GM19467 (cell line): ENCODE measurements around the gene AJM1.

Experiments
- ATAC-seq: cut with Tn5 transposase; IDR thresholded peaks from one replicate; pipeline ENCODE4 v1.9.1; 2021; ENCODE audit warnings: mild to moderate bottlenecking, moderate library complexity; ENCODE audit not compliant: unreplicated experiment

The AJM1 gene

DNA sequence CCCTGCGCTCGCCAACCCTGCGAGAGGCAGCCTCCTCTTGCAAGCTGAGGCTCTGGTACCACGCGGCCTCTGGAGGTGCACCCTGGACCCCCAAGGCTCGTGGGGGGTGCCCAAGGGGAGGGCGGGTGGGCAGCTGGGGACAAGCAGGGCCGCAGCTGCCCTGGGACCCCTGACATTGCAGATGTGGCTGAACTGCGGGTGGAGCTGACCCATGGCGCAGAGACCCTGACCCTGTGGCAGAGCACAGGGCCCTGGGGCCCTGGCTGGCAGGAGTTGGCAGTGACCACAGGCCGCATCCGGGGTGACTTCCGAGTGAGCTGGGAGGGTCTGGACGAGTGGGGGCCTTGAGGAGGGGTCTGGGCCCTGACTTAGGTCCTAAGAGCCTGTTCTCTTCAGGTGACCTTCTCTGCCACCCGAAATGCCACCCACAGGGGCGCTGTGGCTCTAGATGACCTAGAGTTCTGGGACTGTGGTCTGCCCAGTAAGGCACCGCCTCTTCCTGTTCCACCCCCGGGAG, 11.4 kb downstream of the AJM1 start:
- ATAC-seq, result no peak

DNA sequence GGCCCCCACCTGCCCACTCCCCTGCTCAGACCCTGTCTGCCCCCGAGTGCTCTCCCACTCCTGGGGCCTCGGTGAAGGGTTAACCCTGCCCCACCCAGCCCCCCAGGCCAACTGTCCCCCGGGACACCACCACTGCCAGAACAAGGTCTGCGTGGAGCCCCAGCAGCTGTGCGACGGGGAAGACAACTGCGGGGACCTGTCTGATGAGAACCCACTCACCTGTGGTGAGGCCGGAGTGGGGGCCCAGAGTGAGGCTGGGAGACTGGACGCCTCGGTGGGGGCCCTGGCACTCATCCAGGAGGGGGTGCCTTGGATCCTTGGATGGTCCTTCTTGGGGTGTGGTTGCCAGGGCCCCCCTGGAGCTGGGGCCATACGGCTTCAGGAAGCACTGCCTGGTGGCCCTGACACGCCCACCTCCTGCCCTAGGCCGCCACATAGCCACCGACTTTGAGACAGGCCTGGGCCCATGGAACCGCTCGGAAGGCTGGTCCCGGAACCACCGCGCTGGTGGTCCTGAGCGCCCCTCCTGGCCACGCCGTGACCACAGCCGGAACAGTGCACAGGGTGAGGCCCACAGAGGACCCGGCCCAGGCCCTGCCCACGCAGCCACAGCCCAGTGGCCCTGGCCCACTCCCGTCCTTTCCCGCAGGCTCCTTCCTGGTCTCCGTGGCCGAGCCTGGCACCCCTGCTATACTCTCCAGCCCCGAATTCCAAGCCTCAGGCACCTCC, 12.0 kb downstream of the AJM1 start:
- no peak for ATAC-seq

GRCh38 chr9:136854842-136855460, 12.7 kb downstream of the AJM1 start:
- ATAC-seq, result no peak

GRCh38 chr9:136855461-136856078, 13.3 kb downstream of the AJM1 start:
- no peak for ATAC-seq

- no peak for ATAC-seq
These were observed 13.8 kb downstream of the AJM1 start for GRCh38 chr9:136856079-136856476.

DNA sequence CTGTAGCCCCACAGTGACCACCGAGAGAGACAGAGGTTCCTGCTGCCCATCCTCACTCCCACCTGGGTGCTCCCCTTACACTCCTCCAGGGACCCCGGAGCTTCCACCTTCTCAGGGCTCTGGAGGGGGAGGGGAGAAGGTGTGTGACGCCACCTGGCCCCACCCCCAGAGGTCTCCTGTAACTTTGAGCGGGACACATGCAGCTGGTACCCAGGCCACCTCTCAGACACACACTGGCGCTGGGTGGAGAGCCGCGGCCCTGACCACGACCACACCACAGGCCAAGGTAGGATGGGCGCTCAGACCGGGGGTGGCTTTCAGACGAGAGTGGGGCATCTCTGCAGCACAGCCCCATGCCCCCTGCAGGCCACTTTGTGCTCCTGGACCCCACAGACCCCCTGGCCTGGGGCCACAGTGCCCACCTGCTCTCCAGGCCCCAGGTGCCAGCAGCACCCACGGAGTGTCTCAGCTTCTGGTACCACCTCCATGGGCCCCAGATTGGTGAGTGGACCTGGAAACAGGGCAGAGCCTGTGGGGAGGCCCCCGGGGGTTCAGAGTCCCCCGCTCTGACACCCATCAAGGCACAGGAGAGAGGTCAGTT, 14.4 kb downstream of the AJM1 start:
- ATAC-seq, result no peak

DNA sequence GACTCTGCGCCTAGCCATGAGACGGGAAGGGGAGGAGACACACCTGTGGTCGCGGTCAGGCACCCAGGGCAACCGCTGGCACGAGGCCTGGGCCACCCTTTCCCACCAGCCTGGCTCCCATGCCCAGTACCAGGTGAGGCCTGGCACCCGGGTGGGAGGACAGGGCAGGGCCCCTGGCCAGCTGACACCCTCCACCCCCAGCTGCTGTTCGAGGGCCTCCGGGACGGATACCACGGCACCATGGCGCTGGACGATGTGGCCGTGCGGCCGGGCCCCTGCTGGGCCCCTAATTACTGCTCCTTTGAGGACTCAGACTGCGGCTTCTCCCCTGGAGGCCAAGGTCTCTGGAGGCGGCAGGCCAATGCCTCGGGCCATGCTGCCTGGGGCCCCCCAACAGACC, 14.9 kb downstream of the AJM1 start:
- ATAC-seq, result no peak

DNA sequence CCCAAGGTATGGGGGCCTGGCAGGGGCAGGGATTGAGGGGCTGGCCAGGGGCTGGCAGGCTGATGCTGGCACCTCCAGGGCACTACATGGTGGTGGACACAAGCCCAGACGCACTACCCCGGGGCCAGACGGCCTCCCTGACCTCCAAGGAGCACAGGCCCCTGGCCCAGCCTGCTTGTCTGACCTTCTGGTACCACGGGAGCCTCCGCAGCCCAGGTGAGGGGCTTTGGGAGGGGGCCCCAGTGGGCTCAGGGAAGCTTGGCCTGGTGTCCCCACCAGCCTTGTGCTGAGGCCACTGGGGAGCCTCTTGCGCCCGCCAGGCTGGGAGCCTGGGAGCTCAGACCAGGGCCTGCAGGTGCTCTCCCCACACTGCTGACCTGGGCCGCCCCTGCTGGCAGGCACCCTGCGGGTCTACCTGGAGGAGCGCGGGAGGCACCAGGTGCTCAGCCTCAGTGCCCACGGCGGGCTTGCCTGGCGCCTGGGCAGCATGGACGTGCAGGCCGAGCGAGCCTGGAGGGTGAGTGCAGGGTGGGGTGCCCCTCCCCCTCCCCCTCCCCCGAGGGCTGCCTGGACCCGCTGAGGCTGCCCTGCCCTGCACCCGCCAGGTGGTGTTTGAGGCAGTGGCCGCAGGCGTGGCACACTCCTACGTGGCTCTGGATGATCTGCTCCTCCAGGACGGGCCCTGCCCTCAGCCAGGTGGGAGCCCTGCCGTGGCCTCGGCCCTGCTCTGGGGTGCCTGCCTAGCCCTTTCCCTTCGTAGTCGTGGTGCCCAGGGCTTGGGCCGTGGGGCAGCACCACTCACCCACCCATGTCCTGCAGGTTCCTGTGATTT, 15.5 kb downstream of the AJM1 start:
- ATAC-seq, result no peak

DNA sequence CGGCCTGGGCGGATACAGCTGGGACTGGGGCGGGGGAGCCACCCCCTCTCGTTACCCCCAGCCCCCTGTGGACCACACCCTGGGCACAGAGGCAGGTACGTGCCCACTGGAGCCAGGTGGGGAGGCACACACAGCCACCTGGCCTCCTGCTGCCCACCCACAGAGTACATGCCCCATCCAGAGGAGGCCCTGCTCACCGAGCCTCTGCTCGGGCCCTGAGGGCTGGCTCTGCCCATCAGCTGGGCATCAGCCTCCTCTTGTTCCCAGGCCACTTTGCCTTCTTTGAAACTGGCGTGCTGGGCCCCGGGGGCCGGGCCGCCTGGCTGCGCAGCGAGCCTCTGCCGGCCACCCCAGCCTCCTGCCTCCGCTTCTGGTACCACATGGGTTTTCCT, 16.2 kb downstream of the AJM1 start:
- no peak for ATAC-seq

GRCh38 chr9:136858844-136859757, 16.8 kb downstream of the AJM1 start:
- no peak for ATAC-seq

DNA sequence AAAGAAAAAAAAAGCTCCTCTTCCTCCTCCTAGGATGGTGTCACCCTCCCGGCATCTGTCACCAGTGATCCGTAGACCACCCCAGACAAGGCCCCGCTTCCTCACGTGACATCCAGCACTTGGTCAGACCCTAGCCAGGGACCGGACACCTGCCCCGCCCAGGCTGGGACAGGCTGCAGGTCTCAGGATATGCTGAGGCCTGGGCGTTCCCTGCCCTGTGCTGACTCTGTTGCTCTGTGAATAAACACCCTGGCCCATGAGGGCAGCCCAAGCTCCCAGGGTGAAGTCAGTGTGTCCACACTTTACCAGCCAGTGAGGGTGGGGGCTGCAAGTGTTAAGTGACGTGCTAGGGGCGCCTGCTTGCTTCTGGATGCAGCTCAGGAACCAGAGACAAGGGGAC, 18.3 kb downstream of the AJM1 start:
- no peak for ATAC-seq

DNA sequence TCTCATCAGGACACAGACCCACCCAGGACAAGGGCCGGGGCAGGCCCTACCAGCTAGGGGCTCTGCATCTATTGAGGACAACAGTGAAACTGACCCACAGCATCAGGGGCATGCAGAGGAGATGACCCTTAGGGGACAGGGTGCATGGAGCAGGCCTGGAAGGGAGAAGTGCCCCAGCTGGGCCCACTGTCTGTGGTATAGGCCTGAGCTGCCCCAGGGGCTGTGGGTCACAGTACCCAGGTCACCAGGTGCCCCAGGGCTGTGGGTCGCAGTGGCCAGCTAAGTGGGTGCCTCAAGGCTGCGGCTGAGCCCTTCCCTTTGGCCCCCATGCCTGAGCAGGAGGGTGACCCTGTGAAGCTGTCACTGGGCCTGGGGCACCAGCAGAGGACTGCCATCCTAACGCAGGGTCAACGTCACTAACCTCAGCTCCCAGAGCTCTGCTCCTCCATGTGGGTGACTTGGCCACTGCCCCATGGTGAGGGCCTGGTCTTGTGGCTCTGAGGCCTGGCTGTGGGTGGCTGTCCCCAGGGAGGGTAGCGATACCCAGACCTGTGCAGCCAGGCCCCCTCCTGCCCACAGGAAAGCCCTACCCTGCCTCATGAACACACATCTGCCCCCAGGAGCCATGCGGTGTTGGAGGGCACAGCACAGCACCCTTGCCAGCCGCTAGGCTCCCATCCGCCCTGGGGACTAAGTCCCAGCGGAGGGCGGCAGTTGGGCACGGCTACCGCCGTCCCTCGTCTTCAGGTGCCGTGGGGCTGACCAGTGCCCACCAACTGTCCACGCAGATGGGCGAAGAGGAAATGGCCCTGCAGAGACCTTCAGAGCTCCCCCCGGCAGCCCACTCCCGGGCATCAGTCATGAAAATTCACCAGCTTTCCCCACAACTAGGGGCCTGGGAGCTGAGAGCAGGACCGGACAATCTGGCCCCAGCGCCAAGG, 18.9 kb downstream of the AJM1 start:
- ATAC-seq, result no peak

- ATAC-seq, result no peak
These were observed 19.7 kb downstream of the AJM1 start for GRCh38 chr9:136861874-136862457.

GRCh38 chr9:136862849-136863622, 20.8 kb downstream of the AJM1 start:
- ATAC-seq, result no peak

DNA sequence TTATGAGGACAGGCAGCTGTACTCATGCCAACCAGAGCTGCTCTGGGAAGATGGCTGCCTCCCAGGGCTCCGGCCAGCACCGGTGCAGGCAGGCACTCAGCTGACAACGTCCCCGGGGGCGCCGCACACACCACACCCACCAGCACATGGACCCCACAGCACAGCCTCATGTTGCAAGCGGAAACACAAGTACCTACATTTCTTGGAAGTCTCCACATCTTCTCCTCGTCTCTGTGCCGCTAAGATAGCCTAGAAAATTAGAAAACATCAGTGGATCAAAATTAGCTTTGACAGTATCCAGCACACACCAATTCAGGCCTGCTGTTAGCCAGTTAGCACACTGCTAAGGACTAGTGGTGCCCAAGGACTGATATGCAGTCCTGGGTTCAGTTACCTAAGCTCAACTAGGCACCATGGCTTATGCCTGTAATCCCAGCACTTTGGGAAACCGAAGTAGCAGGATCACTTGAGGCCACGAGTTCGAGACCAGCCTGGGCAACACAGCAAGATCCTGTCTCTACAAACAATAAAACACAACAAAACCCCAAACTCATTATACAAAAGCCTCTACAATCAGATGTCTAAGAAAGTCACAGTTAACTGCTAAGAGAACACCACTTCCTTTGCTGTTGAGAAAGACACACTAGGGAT, 21.5 kb downstream of the AJM1 start:
- ATAC-seq, result no peak

DNA sequence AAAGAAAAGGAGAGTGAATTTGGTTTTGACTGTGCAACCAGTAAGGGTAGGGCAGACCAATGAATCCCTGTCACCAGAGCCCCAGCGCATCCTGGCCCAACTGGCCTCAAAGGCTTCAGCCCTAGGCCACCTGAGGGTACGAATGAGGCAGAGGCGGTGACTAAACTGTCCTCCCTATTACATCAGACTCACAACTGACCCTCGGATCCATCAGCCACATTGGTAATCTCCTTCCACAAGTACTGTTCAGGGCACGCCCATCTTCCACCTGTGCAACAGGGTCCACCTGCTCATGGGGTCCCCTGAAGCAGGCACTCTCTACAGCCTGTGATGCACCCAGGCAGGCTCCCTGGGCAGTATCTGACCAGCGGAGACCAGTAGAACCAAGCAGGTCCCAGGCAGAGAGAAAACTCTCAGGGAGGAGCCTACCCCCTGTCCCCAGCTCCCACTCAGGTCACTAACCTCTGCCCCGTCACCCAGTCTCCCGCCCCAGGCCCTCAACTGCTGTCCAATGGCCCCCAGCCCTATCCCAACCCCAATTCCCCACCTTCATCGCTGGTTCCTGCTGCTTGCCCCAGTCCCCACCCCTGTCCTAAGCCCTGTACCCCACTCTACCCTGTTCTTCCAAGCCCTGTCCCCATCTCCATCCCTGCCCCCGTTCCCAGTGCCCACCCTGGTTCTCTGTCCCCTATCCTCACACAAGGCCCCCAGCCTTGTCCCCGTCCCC, 22.9 kb downstream of the AJM1 start:
- ATAC-seq, result no peak

GRCh38 chr9:136865768-136866103, 23.5 kb downstream of the AJM1 start:
- ATAC-seq, result no peak
